Suppressor macrophage treated with lipopolysaccharide for 1 hour (primary cell): ENCODE results near the gene GULP1.

ENCODE experiments used
- DNase-seq, 3 donors: peaks; one replicate each; pipeline ENCODE4 v3.0.0-alpha.2; 2020 to 2022

The GULP1 gene

DNA sequence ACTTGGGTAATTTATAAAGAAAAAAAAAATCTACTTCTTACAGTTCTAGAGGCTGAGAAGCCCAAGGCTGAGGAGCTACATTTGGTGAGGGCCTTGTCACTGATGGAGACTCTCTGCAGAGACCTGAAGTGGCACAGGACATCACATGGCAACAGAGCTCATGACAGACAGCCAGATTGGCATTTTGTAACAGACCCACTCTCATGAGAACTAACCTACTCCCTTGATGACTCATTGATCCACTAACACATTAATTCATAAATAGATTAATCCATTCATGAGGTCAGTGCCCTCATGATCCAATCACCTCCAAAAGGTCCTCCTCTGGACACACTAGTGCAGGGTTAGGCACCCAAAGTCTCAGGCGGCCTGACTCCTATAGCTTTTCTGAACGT, 318.4 kb downstream of the GULP1 start:
- no peak for DNase-seq

DNA sequence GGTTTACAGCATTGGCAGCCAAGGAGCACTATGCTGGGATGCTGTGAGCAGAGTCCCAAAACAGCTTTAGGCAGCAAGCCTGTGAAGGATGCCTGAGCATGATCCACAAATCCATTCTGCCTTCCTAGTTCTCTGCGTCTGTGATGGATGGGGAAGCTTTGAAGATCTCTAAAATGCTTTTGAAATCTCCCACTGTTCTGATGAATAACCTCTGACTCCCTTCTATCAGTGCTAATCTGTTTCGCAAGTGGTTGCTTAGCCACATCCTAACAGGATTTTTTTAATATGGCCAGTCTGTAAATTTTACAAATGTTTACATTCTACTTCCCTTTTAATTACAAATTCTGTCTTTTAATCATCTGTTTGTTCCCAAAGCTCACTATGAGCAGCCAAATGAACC, 319.2 kb downstream of the GULP1 start:
- peak in 1 of 3 donors; percentile 14 for DNase-seq

- DNase-seq, result no peak
These were observed 327.5 kb downstream of the GULP1 start for GRCh38 chr2:188619146-188619545.

GRCh38 chr2:188620916-188621315, 329.2 kb downstream of the GULP1 start:
- DNase-seq, result no peak

GRCh38 chr2:188622601-188623260, 331.1 kb downstream of the GULP1 start:
- DNase-seq, result no peak

GRCh38 chr2:188623995-188624643, 332.4 kb downstream of the GULP1 start:
- DNase-seq, result no peak

DNA sequence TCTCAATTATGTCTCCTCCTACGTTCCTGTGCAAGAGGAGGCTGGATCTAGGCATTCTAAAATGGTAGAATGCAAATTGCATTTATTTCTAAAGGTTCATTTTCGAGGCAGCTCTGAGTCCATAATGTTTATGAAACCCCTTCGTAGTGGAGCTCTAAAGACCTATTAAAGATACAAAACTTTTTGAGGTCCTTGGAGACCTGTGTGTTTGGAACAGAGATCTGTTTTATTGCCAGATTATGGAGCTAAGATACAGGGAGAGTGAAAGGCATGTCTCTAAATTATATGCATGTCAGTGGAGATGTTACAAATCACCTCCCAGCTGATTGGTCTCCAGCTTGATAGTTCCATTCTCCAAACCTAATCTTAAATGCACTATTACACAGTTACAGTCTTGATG, 335.8 kb downstream of the GULP1 start:
- DNase-seq, result no peak

GRCh38 chr2:188628989-188629752, 337.5 kb downstream of the GULP1 start:
- DNase-seq, result no peak

GRCh38 chr2:188629753-188630527, 338.3 kb downstream of the GULP1 start:
- no peak for DNase-seq

- no peak for DNase-seq
These were observed 339.5 kb downstream of the GULP1 start for GRCh38 chr2:188631037-188631809.

- no peak for DNase-seq
These were observed 343.0 kb downstream of the GULP1 start for GRCh38 chr2:188634656-188635055.
